Measurements from ENCODE around the gene SLC25A21.

DNA sequence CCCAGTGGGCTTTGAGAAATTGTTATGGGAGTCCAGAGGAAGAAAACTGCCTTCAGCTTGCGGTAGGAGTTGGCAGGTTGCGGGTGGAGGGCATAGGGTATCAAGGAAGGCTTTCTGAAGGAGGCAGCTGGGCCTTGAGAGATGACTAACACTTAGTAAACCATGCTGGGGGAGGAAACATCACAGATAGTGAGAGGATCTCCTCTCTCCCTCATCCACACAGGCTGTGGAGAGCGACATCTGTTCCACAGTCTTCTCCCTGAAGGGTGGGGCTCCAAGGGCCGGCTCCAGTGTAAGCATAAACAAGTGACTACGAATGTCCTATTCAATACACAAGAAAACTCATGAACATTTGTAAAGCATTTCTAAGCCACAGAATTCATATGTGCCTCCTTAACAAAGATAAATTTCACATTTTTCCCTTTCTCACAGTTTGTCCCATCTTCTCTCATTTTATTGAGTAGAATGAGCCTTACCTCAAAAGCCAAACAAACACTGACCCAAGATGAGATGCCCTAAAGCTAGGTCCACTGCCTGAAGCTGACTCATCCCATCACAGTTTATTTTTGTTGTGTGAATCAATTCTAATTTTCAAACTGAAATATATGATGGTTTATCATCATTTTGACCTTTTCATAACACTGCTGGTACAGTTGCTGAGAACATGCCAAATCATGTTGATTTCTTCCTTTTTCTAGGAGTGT lies 227.9 kb downstream of the SLC25A21 start:
- no peak for TF ChIP-seq POLR2A (IDR thresholded peaks at IDR 0.05)
- TF ChIP-seq, protein P1, sequence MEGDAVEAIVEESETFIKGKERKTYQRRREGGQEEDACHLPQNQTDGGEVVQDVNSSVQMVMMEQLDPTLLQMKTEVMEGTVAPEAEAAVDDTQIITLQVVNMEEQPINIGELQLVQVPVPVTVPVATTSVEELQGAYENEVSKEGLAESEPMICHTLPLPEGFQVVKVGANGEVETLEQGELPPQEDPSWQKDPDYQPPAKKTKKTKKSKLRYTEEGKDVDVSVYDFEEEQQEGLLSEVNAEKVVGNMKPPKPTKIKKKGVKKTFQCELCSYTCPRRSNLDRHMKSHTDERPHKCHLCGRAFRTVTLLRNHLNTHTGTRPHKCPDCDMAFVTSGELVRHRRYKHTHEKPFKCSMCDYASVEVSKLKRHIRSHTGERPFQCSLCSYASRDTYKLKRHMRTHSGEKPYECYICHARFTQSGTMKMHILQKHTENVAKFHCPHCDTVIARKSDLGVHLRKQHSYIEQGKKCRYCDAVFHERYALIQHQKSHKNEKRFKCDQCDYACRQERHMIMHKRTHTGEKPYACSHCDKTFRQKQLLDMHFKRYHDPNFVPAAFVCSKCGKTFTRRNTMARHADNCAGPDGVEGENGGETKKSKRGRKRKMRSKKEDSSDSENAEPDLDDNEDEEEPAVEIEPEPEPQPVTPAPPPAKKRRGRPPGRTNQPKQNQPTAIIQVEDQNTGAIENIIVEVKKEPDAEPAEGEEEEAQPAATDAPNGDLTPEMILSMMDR (IDR thresholded peaks at IDR 0.05) = no peak

Measured in esophagus squamous epithelium (tissue), 4 donors.